Transverse colon (tissue), 4 donors: ENCODE data around the gene NUSAP1.

ENCODE experiments used
- EP300 ChIP-seq: sonication (generic); formaldehyde crosslinking; IDR thresholded peaks from one replicate; pipeline ENCODE4 v1.6.1; 2017; ENCODE audit warnings: antibody characterized with exemption, low read depth
- POLR2A ChIP-seq: fragments of 450-650 bp; IDR thresholded peaks from one replicate; pipeline ENCODE4 v1.6.1; 2016; ENCODE audit warnings: antibody characterized with exemption, mild to moderate bottlenecking, moderate library complexity
- POLR2AphosphoS5 ChIP-seq, 3 donors: sonication (generic); formaldehyde crosslinking; IDR thresholded peaks; one replicate each; pipeline ENCODE4 v1.6.1; 2016; ENCODE audit warnings: antibody characterized with exemption in 3 of 3
- TF ChIP-seq, protein P1 (sequence below), 5 experiments: fragments of 200-600 bp in 3 of 5; fragments of 450-650 bp in 2 of 5; sonication (generic) in 3 of 5; IDR thresholded peaks; 1 replicate in 2 of 5; 2 replicates in 3 of 5; pipeline ENCODE4 v1.5.1; 2016 to 2017; ENCODE audit warnings: antibody characterized with exemption in 5 of 5, inconsistent platforms in 3 of 5, mild to moderate bottlenecking in 2 of 5, moderate library complexity in 1 of 5

GRCh38 chr15:41286665-41287333 is 45.9 kb upstream of the NUSAP1 start:
- TF ChIP-seq, protein P1, sequence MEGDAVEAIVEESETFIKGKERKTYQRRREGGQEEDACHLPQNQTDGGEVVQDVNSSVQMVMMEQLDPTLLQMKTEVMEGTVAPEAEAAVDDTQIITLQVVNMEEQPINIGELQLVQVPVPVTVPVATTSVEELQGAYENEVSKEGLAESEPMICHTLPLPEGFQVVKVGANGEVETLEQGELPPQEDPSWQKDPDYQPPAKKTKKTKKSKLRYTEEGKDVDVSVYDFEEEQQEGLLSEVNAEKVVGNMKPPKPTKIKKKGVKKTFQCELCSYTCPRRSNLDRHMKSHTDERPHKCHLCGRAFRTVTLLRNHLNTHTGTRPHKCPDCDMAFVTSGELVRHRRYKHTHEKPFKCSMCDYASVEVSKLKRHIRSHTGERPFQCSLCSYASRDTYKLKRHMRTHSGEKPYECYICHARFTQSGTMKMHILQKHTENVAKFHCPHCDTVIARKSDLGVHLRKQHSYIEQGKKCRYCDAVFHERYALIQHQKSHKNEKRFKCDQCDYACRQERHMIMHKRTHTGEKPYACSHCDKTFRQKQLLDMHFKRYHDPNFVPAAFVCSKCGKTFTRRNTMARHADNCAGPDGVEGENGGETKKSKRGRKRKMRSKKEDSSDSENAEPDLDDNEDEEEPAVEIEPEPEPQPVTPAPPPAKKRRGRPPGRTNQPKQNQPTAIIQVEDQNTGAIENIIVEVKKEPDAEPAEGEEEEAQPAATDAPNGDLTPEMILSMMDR (IDR thresholded peaks at IDR 0.05): no peak
- TF ChIP-seq POLR2AphosphoS5 (IDR thresholded peaks at IDR 0.05): no peak
- no peak for TF ChIP-seq EP300
- TF ChIP-seq POLR2A: no peak
